GM23338 (cell line): Measurements from ENCODE around the gene MUC13. TPM values are rescaled to one million over a fixed set of nuclear protein-coding genes. Genes with fewer than 3 reads are reported as not detected.

ENCODE experiments used
- ATAC-seq: fragments of 200-7000 bp; cut with Tn5 transposase; 3 replicates; pipeline ENCODE4 v1.9.1; 2020
- DNase-seq: peaks from one replicate; pipeline ENCODE4 v3.0.0-alpha.2; 2015; ENCODE audit warnings: low spot score
- H2AFZ ChIP-seq: fragments of 200-600 bp; sonication (generic); 2 replicates; pipeline ENCODE4 v1.8.0; 2016; ENCODE audit warnings: antibody characterized with exemption, mild to moderate bottlenecking, moderate library complexity
- H3F3A ChIP-seq: fragments of 200-600 bp; sonication (generic); replicated peaks from 2 replicates; pipeline ENCODE4 v1.8.0; 2017; ENCODE audit warnings: antibody characterized with exemption, mixed run types, low read depth
- H3K27ac ChIP-seq: fragments of 200-600 bp; sonication (generic); 2 replicates; pipeline ENCODE4 v1.6.1; 2016; ENCODE audit warnings: low read depth
- H3K27me3 ChIP-seq: fragments of 200-600 bp; sonication (generic); 2 replicates; pipeline ENCODE4 v1.8.0; 2016; ENCODE audit warnings: mild to moderate bottlenecking, mixed run types, moderate library complexity; ENCODE audit not compliant: insufficient read depth
- H3K36me3 ChIP-seq: fragments of 200-600 bp; sonication (generic); 2 replicates; pipeline ENCODE4 v1.8.0; 2016; ENCODE audit warnings: mild to moderate bottlenecking; ENCODE audit not compliant: insufficient read depth
- H3K4me1 ChIP-seq: fragments of 200-600 bp; sonication (generic); 2 replicates; pipeline ENCODE4 v1.8.0; 2016; ENCODE audit warnings: mild to moderate bottlenecking, moderate library complexity; ENCODE audit not compliant: insufficient read depth
- H3K4me2 ChIP-seq: fragments of 200-600 bp; sonication (generic); 2 replicates; pipeline ENCODE4 v1.7.1; 2017; ENCODE audit warnings: mixed run types
- H3K4me3 ChIP-seq: fragments of 200-600 bp; sonication (generic); 2 replicates; pipeline ENCODE4 v1.6.1; 2016; ENCODE audit warnings: mixed run types
- H3K79me2 ChIP-seq: fragments of 200-600 bp; sonication (generic); replicated peaks from 2 replicates; pipeline ENCODE4 v1.8.0; 2017; ENCODE audit warnings: mild to moderate bottlenecking; ENCODE audit not compliant: insufficient read depth
- H3K9me2 ChIP-seq: fragments of 200-600 bp; sonication (generic); 2 replicates; pipeline ENCODE4 v1.8.0; 2017; ENCODE audit not compliant: insufficient read depth
- H4K20me1 ChIP-seq: fragments of 200-600 bp; sonication (generic); replicated peaks from 2 replicates; pipeline ENCODE4 v1.8.0; 2017; ENCODE audit warnings: mild to moderate bottlenecking; ENCODE audit not compliant: insufficient read depth
- H3K27ac Mint-ChIP-seq: 2 replicates; pipeline ENCODE4 v1.8.0; 2020; ENCODE audit warnings: inconsistent platforms, mild to moderate bottlenecking, moderate library complexity, mixed read lengths
- H3K27me3 Mint-ChIP-seq: 3 replicates; pipeline ENCODE4 v1.8.0; 2022; ENCODE audit warnings: low read depth, mild to moderate bottlenecking, moderate library complexity, mixed read lengths, inconsistent platforms; ENCODE audit not compliant: insufficient read depth, poor library complexity
- H3K36me3 Mint-ChIP-seq: 3 replicates; pipeline ENCODE4 v1.8.0; 2021; ENCODE audit warnings: low read depth, mild to moderate bottlenecking, inconsistent platforms, moderate library complexity, mixed read lengths
- H3K4me1 Mint-ChIP-seq: 3 replicates; pipeline ENCODE4 v1.8.0; 2020; ENCODE audit warnings: mild to moderate bottlenecking, inconsistent platforms, mixed read lengths
- H3K4me3 Mint-ChIP-seq: 3 replicates; pipeline ENCODE4 v1.8.0; 2021; ENCODE audit warnings: moderate library complexity, mild to moderate bottlenecking, inconsistent platforms, mixed read lengths
- H3K9me3 Mint-ChIP-seq: 3 replicates; pipeline ENCODE4 v1.8.0; 2020; ENCODE audit warnings: moderate library complexity, mild to moderate bottlenecking, inconsistent platforms, mixed read lengths
- CREB1 ChIP-seq: fragments of 250-450 bp; sonication (Bioruptor Pico); IDR thresholded peaks from 2 replicates; pipeline ENCODE4 v1.5.0; 2020; ENCODE audit warnings: low read depth, mild to moderate bottlenecking, moderate library complexity
- EZH2 ChIP-seq: fragments of 200-600 bp; sonication (generic); IDR thresholded peaks from one replicate; pipeline ENCODE4 v1.8.0; 2017; ENCODE audit warnings: antibody characterized with exemption, mild to moderate bottlenecking, low read depth; ENCODE audit not compliant: unreplicated experiment
- EZH2phosphoT487 ChIP-seq: fragments of 200-600 bp; sonication (generic); IDR thresholded peaks from one replicate; pipeline ENCODE4 v1.8.1; 2018; ENCODE audit warnings: antibody characterized with exemption; ENCODE audit not compliant: unreplicated experiment
- JUNB ChIP-seq: IDR thresholded peaks from one replicate; pipeline ENCODE4 v1.6.1; 2016; ENCODE audit warnings: antibody characterized with exemption; ENCODE audit not compliant: unreplicated experiment
- NANOG ChIP-seq: IDR thresholded peaks from 2 replicates; pipeline ENCODE4 v1.6.1; 2016; ENCODE audit warnings: antibody characterized with exemption, borderline replicate concordance
- POLR2AphosphoS5 ChIP-seq: IDR thresholded peaks from 2 replicates; pipeline ENCODE4 v1.6.1; 2016; ENCODE audit warnings: antibody characterized with exemption, low read depth
- STAT1 ChIP-seq: IDR thresholded peaks from one replicate; pipeline ENCODE4 v1.6.1; 2016; ENCODE audit warnings: antibody characterized with exemption; ENCODE audit not compliant: unreplicated experiment
- ZNF114 ChIP-seq: fragments of 250-450 bp; sonication (Bioruptor Pico); IDR thresholded peaks from 2 replicates; pipeline ENCODE4 v1.5.0; 2020; ENCODE audit warnings: mild to moderate bottlenecking, moderate library complexity
- ZNF331 ChIP-seq: fragments of 250-450 bp; sonication (Bioruptor Pico); IDR thresholded peaks from 2 replicates; pipeline ENCODE4 v1.5.0; 2020; ENCODE audit warnings: low read depth, mild to moderate bottlenecking, moderate library complexity
- polyA plus RNA-seq: library from polyadenylated mRNA; unstranded; fragments of >200 nt; fragmentation: Nextera tagmentation; extraction: Ambion mirVana; gene quantifications from 2 replicates; pipeline ENCODE4 v1.2.1, GENCODE V29; 2016
- total RNA-seq: library from RNA; depleted of rRNA; stranded (reverse); fragments of >200 nt; shearing (Covaris generic); gene quantifications from 2 replicates; pipeline ENCODE4 v1.2.3, GENCODE V29; 2014
- TF ChIP-seq, protein P1 (sequence below): IDR thresholded peaks from one replicate; pipeline ENCODE4 v1.6.1; 2018; ENCODE audit warnings: antibody characterized with exemption; ENCODE audit not compliant: unreplicated experiment
- TF ChIP-seq, protein P2 (sequence below): IDR thresholded peaks from 2 replicates; pipeline ENCODE4 v1.6.1; 2016; ENCODE audit warnings: antibody characterized with exemption
- TF ChIP-seq, protein P3 (sequence below): fragments of 250-450 bp; sonication (Bioruptor Pico); IDR thresholded peaks from 2 replicates; pipeline ENCODE4 v1.5.0; 2020; ENCODE audit warnings: mild to moderate bottlenecking, moderate library complexity
- TF ChIP-seq, protein P4 (sequence below), 2 experiments: fragments of 200-600 bp in 1 of 2; sonication (generic) in 1 of 2; conservative IDR thresholded peaks; 2 replicates each; pipeline versions ENCODE4 v1.5.1 to v1.6.1; 2016 to 2017; ENCODE audit warnings: antibody characterized with exemption in 2 of 2, low read depth in 2 of 2, mild to moderate bottlenecking in 2 of 2, moderate library complexity in 1 of 2

MUC13 gene
- total and polyA plus RNA-seq, 2 experiments from 2014 or later, result not detected

DNA sequence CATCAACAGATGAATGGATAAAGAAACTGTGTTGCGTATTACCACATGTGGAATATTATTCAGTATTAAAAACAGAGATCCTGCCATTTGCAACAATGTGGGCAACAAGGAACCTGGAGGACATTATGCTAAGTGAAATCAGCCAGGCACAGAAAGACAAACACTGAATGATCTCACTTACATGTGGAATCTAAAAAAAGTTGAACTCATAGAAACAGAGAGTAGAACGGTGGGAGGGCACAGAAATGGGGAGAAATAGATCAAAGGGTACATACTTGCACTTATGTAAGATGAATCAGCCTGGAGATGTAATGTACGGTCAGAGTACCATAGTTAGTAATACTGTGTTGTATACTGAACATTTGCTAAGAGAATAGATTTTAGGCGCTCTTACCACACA is 29.8 kb upstream of the MUC13 start:
- Histone ChIP-seq H3K27ac (no peak overlapping the region), H3K36me3 (no peaks in the 10 kb centered on the region), H3K4me2 (no peak overlapping the region), H3K79me2 (no peaks in the 10 kb centered on the region), H3K4me1 (no peaks in the 10 kb centered on the region), H3F3A (no peaks in the 10 kb centered on the region), H4K20me1 (no peaks in the 10 kb centered on the region), H3K4me3 (no peak overlapping the region), H2AFZ (no peak overlapping the region; the same call in 1 of the 2 replicates), H3K27me3 (no peaks in the 10 kb centered on the region), H3K9me2 (no peaks in the 10 kb centered on the region)
- no peaks in the 10 kb centered on the region for H3K9me3 Mint-ChIP-seq
- H3K27me3 Mint-ChIP-seq, result no peaks in the 10 kb centered on the region
- no peaks in the 10 kb centered on the region for H3K36me3 Mint-ChIP-seq
- ATAC-seq, result no peak
- H3K4me1 Mint-ChIP-seq, result no peaks in the 10 kb centered on the region
- H3K27ac Mint-ChIP-seq, result no peak overlapping the region
- TF ChIP-seq CREB1 (no peak), POLR2AphosphoS5 (no peak), ZNF114 (CRISPR knock-in tag) (no peak), EZH2 (no peak), EZH2phosphoT487 (no peak), STAT1 (no peak), ZNF331 (no peak), NANOG (no peak), JUNB (no peak)
- TF ChIP-seq, protein P1, sequence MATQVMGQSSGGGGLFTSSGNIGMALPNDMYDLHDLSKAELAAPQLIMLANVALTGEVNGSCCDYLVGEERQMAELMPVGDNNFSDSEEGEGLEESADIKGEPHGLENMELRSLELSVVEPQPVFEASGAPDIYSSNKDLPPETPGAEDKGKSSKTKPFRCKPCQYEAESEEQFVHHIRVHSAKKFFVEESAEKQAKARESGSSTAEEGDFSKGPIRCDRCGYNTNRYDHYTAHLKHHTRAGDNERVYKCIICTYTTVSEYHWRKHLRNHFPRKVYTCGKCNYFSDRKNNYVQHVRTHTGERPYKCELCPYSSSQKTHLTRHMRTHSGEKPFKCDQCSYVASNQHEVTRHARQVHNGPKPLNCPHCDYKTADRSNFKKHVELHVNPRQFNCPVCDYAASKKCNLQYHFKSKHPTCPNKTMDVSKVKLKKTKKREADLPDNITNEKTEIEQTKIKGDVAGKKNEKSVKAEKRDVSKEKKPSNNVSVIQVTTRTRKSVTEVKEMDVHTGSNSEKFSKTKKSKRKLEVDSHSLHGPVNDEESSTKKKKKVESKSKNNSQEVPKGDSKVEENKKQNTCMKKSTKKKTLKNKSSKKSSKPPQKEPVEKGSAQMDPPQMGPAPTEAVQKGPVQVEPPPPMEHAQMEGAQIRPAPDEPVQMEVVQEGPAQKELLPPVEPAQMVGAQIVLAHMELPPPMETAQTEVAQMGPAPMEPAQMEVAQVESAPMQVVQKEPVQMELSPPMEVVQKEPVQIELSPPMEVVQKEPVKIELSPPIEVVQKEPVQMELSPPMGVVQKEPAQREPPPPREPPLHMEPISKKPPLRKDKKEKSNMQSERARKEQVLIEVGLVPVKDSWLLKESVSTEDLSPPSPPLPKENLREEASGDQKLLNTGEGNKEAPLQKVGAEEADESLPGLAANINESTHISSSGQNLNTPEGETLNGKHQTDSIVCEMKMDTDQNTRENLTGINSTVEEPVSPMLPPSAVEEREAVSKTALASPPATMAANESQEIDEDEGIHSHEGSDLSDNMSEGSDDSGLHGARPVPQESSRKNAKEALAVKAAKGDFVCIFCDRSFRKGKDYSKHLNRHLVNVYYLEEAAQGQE, result no peak
- TF ChIP-seq, protein P2, sequence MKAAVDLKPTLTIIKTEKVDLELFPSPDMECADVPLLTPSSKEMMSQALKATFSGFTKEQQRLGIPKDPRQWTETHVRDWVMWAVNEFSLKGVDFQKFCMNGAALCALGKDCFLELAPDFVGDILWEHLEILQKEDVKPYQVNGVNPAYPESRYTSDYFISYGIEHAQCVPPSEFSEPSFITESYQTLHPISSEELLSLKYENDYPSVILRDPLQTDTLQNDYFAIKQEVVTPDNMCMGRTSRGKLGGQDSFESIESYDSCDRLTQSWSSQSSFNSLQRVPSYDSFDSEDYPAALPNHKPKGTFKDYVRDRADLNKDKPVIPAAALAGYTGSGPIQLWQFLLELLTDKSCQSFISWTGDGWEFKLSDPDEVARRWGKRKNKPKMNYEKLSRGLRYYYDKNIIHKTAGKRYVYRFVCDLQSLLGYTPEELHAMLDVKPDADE, result no peak
- TF ChIP-seq, protein P3, sequence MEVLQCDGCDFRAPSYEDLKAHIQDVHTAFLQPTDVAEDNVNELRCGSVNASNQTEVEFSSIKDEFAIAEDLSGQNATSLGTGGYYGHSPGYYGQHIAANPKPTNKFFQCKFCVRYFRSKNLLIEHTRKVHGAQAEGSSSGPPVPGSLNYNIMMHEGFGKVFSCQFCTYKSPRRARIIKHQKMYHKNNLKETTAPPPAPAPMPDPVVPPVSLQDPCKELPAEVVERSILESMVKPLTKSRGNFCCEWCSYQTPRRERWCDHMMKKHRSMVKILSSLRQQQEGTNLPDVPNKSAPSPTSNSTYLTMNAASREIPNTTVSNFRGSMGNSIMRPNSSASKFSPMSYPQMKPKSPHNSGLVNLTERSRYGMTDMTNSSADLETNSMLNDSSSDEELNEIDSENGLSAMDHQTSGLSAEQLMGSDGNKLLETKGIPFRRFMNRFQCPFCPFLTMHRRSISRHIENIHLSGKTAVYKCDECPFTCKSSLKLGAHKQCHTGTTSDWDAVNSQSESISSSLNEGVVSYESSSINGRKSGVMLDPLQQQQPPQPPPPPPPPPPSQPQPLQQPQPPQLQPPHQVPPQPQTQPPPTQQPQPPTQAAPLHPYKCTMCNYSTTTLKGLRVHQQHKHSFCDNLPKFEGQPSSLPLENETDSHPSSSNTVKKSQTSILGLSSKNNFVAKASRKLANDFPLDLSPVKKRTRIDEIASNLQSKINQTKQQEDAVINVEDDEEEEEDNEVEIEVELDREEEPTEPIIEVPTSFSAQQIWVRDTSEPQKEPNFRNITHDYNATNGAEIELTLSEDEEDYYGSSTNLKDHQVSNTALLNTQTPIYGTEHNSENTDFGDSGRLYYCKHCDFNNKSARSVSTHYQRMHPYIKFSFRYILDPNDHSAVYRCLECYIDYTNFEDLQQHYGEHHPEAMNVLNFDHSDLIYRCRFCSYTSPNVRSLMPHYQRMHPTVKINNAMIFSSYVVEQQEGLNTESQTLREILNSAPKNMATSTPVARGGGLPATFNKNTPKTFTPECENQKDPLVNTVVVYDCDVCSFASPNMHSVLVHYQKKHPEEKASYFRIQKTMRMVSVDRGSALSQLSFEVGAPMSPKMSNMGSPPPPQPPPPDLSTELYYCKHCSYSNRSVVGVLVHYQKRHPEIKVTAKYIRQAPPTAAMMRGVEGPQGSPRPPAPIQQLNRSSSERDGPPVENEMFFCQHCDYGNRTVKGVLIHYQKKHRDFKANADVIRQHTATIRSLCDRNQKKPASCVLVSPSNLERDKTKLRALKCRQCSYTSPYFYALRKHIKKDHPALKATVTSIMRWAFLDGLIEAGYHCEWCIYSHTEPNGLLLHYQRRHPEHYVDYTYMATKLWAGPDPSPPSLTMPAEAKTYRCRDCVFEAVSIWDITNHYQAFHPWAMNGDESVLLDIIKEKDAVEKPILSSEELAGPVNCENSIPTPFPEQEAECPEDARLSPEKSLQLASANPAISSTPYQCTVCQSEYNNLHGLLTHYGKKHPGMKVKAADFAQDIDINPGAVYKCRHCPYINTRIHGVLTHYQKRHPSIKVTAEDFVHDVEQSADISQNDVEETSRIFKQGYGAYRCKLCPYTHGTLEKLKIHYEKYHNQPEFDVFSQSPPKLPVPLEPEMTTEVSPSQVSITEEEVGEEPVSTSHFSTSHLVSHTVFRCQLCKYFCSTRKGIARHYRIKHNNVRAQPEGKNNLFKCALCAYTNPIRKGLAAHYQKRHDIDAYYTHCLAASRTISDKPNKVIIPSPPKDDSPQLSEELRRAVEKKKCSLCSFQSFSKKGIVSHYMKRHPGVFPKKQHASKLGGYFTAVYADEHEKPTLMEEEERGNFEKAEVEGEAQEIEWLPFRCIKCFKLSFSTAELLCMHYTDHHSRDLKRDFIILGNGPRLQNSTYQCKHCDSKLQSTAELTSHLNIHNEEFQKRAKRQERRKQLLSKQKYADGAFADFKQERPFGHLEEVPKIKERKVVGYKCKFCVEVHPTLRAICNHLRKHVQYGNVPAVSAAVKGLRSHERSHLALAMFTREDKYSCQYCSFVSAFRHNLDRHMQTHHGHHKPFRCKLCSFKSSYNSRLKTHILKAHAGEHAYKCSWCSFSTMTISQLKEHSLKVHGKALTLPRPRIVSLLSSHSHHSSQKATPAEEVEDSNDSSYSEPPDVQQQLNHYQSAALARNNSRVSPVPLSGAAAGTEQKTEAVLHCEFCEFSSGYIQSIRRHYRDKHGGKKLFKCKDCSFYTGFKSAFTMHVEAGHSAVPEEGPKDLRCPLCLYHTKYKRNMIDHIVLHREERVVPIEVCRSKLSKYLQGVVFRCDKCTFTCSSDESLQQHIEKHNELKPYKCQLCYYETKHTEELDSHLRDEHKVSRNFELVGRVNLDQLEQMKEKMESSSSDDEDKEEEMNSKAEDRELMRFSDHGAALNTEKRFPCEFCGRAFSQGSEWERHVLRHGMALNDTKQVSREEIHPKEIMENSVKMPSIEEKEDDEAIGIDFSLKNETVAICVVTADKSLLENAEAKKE (CRISPR knock-in tag), result no peak
- TF ChIP-seq, protein P4, sequence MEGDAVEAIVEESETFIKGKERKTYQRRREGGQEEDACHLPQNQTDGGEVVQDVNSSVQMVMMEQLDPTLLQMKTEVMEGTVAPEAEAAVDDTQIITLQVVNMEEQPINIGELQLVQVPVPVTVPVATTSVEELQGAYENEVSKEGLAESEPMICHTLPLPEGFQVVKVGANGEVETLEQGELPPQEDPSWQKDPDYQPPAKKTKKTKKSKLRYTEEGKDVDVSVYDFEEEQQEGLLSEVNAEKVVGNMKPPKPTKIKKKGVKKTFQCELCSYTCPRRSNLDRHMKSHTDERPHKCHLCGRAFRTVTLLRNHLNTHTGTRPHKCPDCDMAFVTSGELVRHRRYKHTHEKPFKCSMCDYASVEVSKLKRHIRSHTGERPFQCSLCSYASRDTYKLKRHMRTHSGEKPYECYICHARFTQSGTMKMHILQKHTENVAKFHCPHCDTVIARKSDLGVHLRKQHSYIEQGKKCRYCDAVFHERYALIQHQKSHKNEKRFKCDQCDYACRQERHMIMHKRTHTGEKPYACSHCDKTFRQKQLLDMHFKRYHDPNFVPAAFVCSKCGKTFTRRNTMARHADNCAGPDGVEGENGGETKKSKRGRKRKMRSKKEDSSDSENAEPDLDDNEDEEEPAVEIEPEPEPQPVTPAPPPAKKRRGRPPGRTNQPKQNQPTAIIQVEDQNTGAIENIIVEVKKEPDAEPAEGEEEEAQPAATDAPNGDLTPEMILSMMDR (conservative IDR thresholded peaks at IDR 0.05; ENCODE audit: low read depth in 2 of 2), result no peak
- DNase-seq, result no peak
- H3K4me3 Mint-ChIP-seq, result no peak overlapping the region
